Right renal cortex interstitium (tissue), 3 donors: ENCODE results near the gene IFI27L2. TPM values are rescaled to one million over a fixed set of nuclear protein-coding genes. Genes with fewer than 3 reads are reported as not detected.

Experiments used
- DNase-seq, 3 donors: peaks; one replicate each; pipeline ENCODE4 v3.0.0-alpha.2; 2013; ENCODE audit warnings: low read depth in 3 of 3, low spot score in 2 of 3
- polyA plus RNA-seq, 3 donors: library from polyadenylated mRNA; unstranded; fragments of 120-200 nt; gene quantifications; one replicate each; pipeline ENCODE4 v1.2.1, GENCODE V29; 2013; ENCODE audit not compliant: insufficient read length in 3 of 3

IFI27L2 gene
- polyA plus RNA-seq, 3 donors: 17.7 to 25.7 (median 24.2) TPM

DNA sequence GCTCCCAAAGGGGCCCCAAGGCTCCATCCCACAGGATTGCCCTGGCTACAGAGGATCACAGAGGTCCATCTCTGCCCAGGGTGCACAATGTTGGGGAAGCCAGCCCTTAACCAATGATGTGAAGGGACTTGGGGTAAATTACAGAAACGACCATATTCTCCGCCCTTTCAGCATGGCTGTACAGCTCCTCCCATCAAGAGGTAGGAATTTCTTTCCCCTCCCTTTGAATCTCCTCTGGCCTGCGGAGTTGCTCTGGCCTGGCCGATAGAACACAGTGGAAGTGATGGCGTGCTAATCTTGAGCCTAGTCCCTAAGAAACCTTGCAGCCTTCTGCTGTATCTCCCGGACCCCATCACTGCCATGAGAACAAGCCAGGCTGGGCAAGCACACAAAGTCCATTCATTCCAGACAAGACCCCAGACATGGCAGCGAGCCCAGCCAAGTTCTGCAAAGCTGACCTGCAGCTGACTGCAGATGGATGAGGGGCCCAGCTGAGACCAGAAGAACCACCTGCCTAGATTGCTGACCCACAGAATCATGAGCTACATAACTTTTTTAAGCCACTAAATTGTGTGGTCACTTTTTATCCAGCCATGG is 25.8 kb downstream of the IFI27L2 start:
- no peak for DNase-seq

DNA sequence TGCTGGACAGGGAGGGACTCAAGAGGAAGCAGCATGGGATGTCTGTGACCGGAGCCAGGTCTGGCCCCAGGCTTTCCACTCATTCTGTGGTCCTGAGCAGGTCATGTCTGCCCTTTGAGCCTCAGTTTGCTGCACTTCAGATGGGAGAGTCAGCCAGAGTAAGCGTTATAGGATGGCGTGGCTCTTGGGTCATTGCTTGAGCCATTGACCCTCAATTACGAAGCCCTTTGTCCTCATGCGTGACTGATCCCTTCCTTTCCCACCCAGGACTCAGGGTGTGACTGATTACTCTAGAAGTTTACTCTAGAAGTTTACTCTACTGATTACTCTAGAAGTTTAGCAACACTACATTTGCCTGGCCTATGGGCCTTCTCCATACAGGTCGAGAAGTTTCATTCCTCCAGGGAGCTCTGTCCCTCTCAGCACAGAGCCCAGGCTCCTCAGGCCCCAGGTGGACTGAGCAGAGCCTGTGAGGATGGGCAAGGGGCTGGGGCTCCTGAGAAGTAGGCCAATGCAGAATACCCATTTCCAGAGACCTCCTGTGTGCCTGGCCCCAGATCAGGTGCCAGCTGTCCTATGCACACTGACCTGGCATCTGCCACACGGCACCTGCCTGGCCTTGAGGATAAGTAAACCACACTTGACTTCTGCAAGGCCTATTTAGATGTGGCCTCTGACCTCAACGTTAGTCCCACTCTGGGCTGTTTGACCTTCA is 26.5 kb downstream of the IFI27L2 start:
- no peak for DNase-seq

DNA sequence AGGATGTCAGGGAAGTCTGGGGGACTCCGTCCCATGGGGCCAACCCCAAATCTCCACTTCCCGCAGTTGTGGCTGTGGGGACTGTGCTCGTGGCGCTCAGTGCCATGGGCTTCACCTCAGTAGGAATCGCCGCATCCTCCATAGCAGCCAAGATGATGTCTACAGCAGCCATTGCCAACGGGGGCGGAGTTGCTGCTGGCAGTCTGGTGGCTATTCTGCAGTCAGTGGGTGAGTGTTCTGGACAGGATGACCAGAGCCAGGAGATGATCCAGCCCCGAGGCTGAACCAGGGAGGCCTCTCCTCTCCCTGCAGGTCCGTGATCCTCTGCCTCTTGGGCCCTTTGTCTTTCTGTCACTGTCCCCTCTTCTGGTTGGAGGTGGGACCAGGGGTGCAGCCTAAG is 27.7 kb downstream of the IFI27L2 start:
- no peak for DNase-seq

DNA sequence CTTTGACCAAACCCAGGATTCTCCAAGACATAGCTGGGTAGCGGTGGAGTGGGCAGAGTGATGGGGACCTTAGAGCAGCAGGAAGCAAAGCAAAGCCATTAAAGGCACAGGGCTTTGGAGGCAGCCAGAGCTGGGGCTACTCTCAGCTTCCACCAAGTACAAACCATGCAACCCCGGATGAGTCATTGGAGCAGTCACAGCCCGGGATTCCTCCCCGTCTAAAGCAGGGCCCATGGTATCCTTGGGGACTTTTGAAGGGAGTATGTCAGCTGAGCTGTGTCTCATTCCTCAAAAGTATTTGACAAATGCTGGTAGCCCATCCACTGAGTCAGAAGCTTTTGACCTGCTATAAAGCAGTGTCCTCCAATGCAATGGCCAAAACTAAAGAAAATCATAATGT is 28.6 kb downstream of the IFI27L2 start:
- DNase-seq: no peak

DNA sequence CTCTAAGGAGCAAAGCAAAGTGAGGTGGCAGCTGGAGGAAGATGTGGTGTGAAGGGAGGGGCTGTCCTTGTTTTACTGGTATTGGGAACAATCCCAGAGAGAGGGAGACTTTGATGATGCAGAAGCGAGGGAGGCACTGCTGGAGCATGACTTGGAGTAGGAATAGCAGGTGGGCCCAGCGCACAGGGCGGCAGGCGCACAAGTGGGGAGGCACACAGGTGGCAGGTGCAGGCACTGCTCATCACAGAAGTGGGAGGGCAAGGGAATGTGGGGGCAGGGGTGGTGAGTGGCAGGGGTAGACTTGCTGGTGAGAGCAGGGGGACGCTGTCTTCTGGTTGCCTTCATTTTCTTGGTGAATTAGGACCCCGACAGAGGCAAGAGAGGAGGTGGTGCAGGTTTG is 30.4 kb downstream of the IFI27L2 start:
- DNase-seq: no peak

DNA sequence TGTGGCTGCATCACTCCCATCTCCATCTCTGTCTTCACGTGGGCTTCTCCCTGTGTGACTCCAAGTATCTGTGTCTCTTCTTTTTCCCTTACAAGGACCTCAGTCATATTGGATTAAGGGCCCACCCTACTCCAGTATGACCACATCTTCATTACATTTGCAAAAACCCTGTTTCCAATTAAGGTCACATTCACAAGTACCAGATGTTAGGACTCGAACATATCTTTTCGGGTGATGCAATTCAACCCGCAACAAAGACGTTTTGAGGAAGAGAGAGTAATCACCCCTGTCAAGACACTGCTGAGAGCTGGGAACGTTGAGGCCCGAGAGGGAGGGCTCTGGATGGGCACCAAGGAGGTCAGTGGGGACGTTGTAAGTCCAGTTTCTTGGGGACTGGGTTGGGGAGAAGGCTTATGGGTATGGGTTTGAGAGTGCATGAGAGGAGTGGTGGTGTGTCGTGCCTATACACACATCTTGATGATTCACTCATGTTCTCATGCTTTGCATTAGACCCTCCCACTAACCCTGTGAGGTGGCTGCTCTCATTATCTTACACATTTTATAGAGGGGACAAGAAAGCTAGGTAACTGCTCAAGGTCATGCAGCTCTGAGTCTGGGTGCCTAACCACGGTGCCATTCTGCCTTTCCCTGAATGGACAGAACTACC is 30.9 kb downstream of the IFI27L2 start:
- DNase-seq: no peak

DNA sequence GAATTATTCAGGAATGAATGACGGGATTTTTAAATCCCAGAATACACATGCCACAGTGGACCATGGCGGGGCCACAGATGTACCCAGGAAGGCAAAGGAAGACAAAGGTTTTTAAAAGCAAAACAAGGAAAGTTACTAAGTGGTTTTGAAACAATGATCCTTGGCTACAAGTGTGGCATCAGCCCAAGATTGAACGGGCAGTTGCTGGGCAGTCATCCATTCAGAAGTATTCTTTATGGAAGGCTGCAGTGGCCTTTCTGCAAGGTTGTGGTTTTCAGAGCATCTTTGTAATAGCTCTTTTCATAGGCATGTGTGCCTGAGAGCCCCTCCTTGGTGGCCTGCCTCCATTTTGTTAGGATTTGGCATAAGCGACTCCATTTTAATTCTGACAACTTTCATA is 32.3 kb downstream of the IFI27L2 start:
- no peak for DNase-seq

DNA sequence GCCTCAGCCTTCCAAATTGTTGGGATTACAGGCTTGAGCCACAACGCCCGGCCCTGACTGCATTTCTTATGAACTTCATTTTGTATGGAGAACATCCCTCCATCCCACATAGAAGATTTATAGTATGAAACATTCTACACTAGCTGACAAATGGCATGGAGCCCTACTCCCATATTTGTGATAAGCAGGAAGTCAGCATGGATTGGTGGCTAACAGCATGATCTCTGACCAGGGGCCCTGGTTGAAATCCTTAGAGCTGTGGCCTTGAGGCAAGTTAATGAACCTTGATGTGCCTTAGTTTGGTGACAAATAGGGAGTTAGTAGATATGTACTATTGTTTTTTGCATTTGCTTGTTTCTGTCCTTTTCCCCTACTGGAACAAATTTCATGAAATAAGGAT is 36.0 kb downstream of the IFI27L2 start:
- no peak for DNase-seq

DNA sequence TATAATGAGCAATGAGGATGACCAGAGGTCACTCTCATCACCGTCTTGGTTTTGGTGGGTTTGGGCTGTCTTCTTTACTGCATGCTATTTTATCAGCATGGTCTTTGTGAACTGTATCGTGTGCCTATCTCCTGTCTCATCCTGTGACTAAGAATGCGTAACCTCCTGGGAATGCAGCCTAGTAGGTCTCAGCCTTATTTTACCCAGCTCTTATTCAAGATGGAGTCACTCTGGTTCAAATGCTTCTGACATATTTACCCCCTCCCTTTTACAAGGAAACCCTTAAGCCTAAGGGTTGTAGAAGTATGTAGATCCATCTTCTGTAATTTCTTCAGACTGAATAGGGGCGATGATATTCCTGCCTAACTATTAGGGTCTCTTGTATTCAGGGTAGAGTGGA is 39.9 kb downstream of the IFI27L2 start:
- DNase-seq: no peak

DNA sequence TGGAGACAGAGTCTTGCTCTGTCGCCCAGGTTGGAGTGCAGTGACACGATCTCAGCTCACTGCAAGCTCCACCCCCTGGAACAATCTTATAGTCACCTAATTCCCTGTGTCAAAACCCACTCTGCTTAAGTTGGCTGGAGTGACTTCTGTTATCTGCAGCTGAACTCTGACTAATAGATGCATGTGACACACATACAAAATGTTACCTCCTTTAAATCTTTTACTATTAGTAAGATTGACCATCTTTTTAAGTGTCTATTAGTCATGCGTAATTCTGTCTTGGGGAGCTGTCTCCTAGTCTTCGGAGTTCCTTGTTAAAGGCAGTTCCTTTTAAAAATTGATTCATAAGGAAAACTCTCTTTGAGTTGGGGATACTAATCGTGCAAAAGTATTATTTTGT is 40.9 kb downstream of the IFI27L2 start:
- no peak for DNase-seq

DNA sequence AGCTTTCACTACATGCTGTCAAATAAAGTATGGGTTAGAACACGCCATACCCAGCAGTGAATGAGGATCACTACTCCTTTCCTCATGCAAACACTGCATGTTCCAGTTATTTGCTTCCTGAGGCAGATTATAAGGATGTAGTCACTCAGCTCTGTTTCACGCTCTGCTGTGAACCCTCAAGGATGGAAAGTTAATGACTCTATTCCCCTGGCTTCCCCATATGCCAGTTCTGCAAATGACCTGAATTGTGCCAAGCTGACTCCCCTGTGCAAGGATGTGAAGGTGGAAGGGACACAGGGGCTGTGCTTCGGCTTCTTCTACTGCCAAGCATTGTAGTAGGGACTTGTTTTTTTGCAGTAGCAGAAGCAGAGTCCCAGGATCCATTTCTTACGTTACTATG is 41.5 kb downstream of the IFI27L2 start:
- DNase-seq: no peak

DNA sequence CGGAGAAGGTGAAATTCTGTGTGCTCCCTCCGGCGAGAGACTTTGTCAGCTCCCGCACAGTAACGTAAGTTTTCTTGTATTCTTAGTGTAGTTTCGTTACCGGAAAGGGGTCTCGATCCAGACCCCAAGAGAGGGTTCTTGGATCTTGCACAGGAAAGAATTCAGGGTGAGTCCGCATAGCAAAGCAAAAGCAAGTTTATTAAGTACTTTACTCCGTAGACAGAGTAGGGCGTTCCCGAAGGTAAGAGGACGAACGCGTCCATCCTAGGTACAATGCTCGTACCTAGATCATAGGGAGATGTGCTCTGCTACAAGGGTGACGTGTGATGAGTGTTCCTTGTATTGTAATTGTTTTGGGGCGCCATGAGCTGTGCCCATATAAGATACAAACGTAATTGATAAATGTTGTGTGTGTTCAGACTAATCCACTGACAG is 48.0 kb downstream of the IFI27L2 start:
- no peak for DNase-seq

DNA sequence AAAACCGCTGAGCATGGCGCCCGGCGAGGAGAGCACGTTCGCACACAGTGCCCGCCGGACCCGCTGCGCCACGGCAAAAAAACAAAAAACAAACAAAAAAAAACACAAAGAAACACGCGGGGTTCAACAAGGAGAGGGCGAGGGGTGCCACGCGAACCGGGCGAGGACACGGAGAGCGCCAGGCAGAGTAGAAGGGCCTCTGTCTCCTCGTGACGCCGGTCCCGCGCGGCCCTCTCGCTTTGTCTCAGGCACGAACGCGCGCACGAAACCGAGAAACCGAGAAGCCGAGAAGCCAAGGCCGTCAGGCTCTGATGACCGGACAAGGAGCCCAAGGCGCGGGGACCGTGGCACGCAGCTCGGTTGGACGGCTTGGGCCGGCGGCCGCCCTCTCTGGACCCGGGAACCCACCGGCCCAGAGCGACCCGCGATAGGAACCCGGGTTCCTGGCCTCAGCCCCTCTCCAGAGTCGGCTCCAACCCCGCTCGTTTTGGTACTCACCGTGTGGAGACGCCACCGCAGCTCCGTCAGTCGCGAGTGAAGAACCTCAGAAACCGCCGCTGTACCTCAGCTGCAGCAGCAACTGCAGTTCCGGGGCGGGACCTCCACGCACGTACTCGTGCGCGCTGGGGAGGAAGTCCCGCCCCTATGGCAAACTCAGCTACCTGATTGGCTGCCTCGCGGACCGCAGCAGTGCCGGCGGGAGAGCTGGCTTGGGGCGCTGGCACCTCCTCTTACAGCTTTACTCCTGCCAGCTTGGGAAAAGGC is 48.6 kb downstream of the IFI27L2 start, which contains the start of the genes DDX24 and IFI27L1:
Gene DDX24 (minus strand): TSS at position 582 of the 765 bp plus-strand sequence. CDS start 1,460 bp downstream, outside the sequence.
Gene IFI27L1 (plus strand): TSS at position 690 of the 765 bp plus-strand sequence. CDS start 15,628 bp downstream, outside the sequence.
- DNase-seq: peak; percentile 85 to 90 (median 85)

DNA sequence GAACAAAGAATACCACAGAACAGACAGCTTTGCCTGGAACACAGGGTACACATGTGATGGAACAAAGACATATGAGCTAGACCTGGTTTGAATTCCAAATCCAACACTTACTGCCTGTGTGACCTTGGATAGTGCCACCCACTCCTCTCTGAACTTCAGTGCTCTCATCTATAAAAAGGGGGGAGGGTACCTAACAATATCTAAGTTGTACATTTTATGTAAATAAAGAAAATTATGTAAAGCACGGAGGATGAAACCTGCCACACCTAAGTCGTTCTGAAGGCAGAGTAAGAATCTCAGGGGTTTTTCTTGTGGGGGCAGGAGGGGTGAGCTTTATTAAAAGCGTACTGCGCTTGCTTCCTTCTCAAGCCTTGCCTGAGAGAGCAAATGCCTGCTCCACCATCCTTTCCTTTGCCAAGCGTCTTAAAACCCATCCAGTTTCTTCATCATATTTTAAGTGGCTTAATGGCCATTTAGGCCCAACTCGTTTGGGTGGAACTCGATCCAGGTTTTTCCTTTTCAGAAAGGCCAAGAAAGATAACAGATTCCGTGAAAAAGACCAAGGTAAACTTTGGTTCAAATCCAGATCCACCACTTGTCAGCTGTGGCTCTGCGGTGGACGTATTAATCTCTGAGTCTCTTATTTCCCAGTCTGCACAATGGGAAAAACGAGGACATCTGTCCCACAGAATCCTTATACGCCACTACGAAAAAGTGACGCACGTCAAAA is 49.3 kb downstream of the IFI27L2 start:
- DNase-seq: peak in 1 of 3 donors; percentile 45

DNA sequence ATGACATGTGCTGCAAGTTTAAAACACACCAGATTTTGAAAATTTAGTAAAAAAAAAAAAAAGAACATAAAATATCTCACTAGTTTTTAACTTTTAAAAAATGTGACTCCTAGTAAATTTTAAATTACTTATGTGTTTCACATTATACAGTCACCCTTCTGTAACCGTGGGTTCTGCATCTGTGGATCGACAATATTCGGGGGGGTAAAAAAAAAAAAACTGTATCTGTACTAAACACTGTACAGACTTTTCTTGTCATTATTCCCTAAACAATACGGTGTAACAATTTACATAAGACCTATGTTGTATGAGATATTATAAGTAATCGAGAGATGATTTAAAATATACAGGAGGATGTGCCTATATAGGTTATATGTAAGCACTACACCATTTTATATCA is 51.6 kb downstream of the IFI27L2 start:
- DNase-seq: no peak

Other genes starting within 250 kb of the IFI27L2 start
- not detected for gene FAM181A, start 202.3 kb downstream of the IFI27L2 start, polyA plus RNA-seq
- gene ASB2, start 153.0 kb downstream of the IFI27L2 start, polyA plus RNA-seq: under 1 TPM; 0.24 to 0.42 (median 0.24) TPM
- not detected for gene CCDC197, start 132.3 kb downstream of the IFI27L2 start, polyA plus RNA-seq
- 1 to 10 TPM; 4.3 to 5.0 (median 4.6) TPM for gene OTUB2, start 103.3 kb downstream of the IFI27L2 start, polyA plus RNA-seq
- 100 to 1,000 TPM; 186 to 197 (median 193) TPM for gene DDX24, start 48.4 kb downstream of the IFI27L2 start, polyA plus RNA-seq
- 10 to 100 TPM; 21.7 to 25.4 (median 22.9) TPM for gene IFI27L1, start 48.3 kb downstream of the IFI27L2 start, polyA plus RNA-seq
- gene IFI27, start 18.9 kb downstream of the IFI27L2 start, polyA plus RNA-seq: 1 to 10 TPM; 4.2 to 7.4 (median 6.4) TPM
- gene PPP4R4, start 44.7 kb upstream of the IFI27L2 start, polyA plus RNA-seq: under 1 TPM; 0.18 to 0.32 (median 0.22) TPM
- gene SERPINA10, start 163.7 kb upstream of the IFI27L2 start, polyA plus RNA-seq: under 1 TPM; 0.11 to 0.24 (median 0.13) TPM
- 1 to 10 TPM; 3.2 to 9.5 (median 9.0) TPM for gene SERPINA6, start 193.7 kb upstream of the IFI27L2 start, polyA plus RNA-seq
- not detected for gene SERPINA2, start 237.1 kb upstream of the IFI27L2 start, polyA plus RNA-seq